RWPE1 (cell line): Measurements from ENCODE around the gene ZNF275.
"Not testable (repeated sequence)": the region's sequence is repeated elsewhere in the genome, so short reads cannot be mapped to it uniquely, and the experiment has no call there.

Experiments
- CTCF ChIA-PET: fragments of 350-600 bp; sonication (Branson Sonifier 250); formaldehyde crosslinking; extraction: SDS; loops from one replicate; lab custom pipeline; 2021; lab: Yijun Ruan, JAX
- POLR2A ChIA-PET: fragments of 400-600 bp; formaldehyde crosslinking; extraction: SDS; loops from one replicate; lab custom pipeline; 2020; ENCODE audit warnings: antibody characterized with exemption; ENCODE audit not compliant: low non-redundant PET; lab: Yijun Ruan, JAX
- DNase-seq: peaks from one replicate; pipeline ENCODE4 v3.0.0; 2012; ENCODE audit warnings: low spot score
- H3K27ac ChIP-seq: fragments of 450-650 bp; 2 replicates; pipeline ENCODE4 v1.5.1; 2017
- CTCF ChIP-seq: fragments of 450-650 bp; conservative IDR thresholded peaks from 2 replicates; pipeline ENCODE4 v1.5.1; 2017; ENCODE audit warnings: low read depth, mild to moderate bottlenecking

Gene ZNF275

GRCh38 chrX:153382563-153383482 is 48.9 kb downstream of the ZNF275 start:
- DNase-seq: no peak
- H3K27ac ChIP-seq: no peak overlapping the region
- no peak for TF ChIP-seq CTCF
- ChIA-PET CTCF (no interaction called here), POLR2A (no interaction called here)

DNA sequence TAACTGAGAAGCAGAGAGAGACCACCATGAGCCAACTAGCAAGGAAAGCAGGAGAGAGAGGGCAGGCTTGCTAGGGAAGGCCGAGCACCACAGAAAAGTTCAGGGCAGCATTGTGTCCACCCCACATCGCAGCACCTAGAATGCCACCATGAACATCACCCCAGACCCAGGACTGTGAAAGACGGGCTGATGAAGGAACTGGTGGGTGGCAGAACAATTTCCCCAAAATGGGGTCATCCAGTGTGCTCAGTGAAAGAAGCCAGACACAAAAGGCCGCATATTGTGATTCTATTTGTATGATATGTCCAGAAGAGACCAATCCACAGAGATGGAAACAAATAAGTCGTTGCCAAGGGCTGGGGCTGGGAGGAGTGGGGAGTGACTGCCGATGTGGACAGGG is 50.4 kb downstream of the ZNF275 start:
- CTCF ChIA-PET: no interaction called here
- H3K27ac ChIP-seq: no peak overlapping the region
- no peak for DNase-seq
- POLR2A ChIA-PET: no interaction called here
- TF ChIP-seq CTCF: no peak

- DNase-seq, H3K27ac ChIP-seq, POLR2A ChIA-PET, CTCF ChIA-PET: not testable (repeated sequence)
Observed at GRCh38 chrX:153384973-153385372, 51.0 kb downstream of the ZNF275 start.

GRCh38 chrX:153386097-153386496 is 52.1 kb downstream of the ZNF275 start:
- CTCF ChIA-PET: no interaction called here
- H3K27ac ChIP-seq: no peak overlapping the region
- DNase-seq: no peak
- no peak for TF ChIP-seq CTCF
- POLR2A ChIA-PET: no interaction called here

GRCh38 chrX:153387345-153387744 is 53.4 kb downstream of the ZNF275 start:
- TF ChIP-seq CTCF: no peak
- no peak overlapping the region for H3K27ac ChIP-seq
- ChIA-PET CTCF (no interaction called here), POLR2A (no interaction called here)
- no peak for DNase-seq

- no peak overlapping the region for H3K27ac ChIP-seq
- no peak for TF ChIP-seq CTCF
- POLR2A ChIA-PET: no interaction called here
- no peak for DNase-seq
- CTCF ChIA-PET: no interaction called here
Observed at GRCh38 chrX:153387987-153388721, 54.2 kb downstream of the ZNF275 start.
